NCI-H2196 (cell line): ENCODE measurements around the gene LUC7L3.
"Not testable (repeated sequence)": the region's sequence is repeated elsewhere in the genome, so short reads cannot be mapped to it uniquely, and the experiment has no call there.

ENCODE experiments used
- DNase-seq: peaks from one replicate; lab custom pipeline; 2025; ENCODE audit not compliant: unreplicated experiment; lab: John Stamatoyannopoulos, UW

The LUC7L3 gene, protein sequence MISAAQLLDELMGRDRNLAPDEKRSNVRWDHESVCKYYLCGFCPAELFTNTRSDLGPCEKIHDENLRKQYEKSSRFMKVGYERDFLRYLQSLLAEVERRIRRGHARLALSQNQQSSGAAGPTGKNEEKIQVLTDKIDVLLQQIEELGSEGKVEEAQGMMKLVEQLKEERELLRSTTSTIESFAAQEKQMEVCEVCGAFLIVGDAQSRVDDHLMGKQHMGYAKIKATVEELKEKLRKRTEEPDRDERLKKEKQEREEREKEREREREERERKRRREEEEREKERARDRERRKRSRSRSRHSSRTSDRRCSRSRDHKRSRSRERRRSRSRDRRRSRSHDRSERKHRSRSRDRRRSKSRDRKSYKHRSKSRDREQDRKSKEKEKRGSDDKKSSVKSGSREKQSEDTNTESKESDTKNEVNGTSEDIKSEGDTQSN

GRCh38 chr17:50719144-50719923 lies at the start of gene LUC7L3:
TSS of gene LUC7L3 (plus strand) at chr17:50719603. CDS start at chr17:50719733, 130 bp downstream.
- peak; percentile 97 for DNase-seq

- DNase-seq, result no peak
These were observed 47.3 kb upstream of the LUC7L3 start for GRCh38 chr17:50672071-50672470.

DNA sequence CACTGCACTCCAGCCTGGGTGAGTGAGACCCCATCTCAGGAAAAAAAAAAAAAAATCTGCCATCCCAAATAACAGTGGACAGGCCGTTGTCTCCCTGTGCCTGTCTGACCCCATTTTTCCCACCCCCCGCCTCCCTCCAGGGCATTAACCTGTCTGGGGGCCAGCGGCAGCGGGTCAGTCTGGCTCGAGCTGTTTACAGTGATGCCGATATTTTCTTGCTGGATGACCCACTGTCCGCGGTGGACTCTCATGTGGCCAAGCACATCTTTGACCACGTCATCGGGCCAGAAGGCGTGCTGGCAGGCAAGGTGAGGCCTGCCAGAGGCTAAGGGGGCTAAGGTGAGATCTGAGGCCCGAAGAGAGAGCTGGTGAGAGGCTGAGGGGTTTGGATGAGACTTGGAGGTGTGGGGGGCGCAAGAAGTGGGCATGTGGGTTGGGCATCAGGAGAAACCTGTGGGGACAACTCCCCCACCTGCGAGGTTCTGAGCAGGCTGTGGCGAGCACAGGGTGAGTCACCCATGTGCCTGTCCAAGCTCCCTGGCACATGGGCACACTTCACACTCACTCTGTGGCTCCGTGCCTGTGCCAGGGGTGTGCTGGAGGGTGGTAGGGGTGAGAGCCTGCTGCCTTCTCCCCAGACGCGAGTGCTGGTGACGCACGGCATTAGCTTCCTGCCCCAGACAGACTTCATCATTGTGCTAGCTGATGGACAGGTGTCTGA lies 46.4 kb upstream of the LUC7L3 start:
- DNase-seq, result no peak

DNA sequence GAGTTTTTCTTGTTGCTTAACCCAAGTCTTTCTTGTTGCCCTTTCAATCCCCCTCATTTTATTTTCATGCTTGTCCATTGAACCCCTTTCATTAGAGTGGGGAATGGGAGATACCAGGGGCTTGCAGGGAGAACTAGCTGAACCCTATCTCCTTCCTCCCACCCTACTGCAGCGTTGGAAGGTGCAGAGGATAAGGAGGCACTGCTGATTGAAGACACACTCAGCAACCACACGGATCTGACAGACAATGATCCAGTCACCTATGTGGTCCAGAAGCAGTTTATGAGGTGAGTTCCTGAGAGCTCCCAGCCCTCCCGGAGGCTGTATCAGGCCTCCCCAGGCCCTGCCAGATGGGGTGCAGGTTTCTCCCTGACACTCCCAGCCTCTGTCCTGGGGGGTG lies 44.2 kb upstream of the LUC7L3 start:
- no peak for DNase-seq

GRCh38 chr17:50675627-50676026 lies 43.8 kb upstream of the LUC7L3 start:
- no peak for DNase-seq

DNA sequence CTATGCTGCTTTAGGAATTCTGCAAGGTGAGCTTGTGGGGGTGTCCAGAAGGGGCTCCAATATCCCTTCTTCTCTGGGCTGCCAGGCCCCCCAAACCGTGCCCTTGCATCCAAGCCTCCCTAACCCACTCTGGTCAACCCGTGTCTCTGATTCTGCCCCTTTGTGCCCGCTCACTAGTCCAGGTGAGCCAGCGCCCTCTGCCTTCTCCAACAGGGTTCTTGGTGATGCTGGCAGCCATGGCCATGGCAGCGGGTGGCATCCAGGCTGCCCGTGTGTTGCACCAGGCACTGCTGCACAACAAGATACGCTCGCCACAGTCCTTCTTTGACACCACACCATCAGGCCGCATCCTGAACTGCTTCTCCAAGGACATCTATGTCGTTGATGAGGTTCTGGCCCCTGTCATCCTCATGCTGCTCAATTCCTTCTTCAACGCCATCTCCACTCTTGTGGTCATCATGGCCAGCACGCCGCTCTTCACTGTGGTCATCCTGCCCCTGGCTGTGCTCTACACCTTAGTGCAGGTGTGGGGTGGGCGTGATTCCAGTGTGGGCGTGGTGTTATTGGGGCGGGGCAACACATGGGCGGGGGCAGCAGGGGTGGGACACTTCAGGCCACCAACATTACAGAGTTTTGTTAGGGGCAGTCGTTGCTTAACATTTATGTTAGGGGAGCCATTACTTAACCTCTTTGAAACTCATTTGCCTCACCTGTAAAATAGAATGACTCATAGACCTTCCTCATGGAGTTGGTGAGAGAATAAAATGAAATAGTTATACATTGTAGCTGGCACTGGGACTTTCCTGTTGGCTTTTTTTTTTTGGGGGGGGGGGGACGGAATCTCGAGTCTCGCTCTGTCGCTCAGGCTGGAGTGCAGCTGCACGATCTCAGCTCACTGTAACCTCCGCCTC lies 43.1 kb upstream of the LUC7L3 start:
- DNase-seq, result no peak

DNA sequence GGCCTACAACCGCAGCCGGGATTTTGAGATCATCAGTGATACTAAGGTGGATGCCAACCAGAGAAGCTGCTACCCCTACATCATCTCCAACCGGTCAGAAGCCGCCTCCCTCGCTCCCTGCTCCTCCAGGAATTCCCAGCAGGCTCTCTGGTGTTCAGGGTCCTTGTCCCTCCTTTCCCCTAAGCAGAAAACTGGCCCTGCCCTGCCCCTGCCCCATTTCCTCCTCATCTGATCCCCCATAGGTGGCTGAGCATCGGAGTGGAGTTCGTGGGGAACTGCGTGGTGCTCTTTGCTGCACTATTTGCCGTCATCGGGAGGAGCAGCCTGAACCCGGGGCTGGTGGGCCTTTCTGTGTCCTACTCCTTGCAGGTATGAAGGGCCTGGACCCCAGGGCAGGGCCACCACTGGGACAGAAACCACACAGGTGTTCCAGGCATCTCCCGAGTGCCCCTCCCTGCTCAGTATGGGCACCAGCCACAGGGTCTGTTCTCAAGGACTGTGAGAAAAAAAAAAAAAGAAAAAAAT lies 41.5 kb upstream of the LUC7L3 start:
- DNase-seq, result no peak

GRCh38 chr17:50679008-50679544 lies 40.3 kb upstream of the LUC7L3 start:
- DNase-seq, result no peak

DNA sequence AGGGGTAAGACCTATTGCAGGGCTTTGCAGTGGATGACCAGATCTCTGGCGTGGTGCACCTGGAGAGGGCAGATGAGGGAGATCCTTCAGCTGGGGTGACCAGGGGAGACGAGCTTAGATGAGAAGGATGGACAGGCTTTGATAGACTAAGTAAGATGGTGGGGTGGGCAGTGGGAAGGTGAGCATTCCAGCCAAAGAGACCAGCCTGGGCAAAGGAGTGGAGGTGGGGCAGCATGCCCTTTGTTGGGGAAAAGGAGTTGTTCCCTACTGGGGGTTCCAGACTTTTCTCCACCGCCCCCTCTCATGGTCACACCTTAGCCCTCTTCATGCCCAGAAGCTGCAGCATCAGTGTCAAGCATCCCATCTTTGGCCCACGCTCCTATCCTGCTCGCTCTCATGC lies 39.3 kb upstream of the LUC7L3 start:
- no peak for DNase-seq

DNA sequence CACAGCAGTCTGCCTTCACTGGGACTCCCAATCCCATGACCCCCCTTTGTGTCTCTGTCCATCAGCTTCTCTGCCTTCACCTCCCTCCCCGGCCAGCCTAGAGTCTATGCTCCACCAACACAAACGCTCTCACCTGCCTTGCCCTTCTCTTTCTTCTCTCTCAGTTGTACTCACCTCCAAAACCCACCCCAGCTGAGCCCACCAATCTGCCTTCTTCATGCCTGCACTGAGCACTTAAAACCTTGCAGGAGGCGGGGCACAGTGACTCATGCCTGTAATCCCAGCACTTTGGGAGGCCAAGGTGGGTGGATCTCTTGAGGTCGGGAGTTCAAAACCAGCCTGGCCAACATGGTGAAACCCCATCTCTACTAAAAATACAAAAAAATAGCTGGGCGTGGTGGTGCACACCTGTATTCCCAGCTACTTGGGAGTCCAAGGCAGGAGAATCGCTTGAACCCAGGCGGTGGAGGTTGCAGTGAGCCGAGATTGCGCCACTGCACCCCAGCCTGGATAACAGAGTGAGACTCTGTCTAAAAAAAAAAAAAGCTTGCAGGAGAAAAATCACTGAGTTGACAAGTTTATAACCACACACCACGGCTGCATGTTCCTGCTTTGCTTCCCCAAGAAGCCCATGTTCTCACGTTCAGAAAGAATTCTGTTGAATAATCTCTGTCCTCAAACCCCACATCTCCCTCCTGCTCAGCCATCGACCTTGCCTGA lies 38.7 kb upstream of the LUC7L3 start:
- not testable (repeated sequence) for DNase-seq

DNA sequence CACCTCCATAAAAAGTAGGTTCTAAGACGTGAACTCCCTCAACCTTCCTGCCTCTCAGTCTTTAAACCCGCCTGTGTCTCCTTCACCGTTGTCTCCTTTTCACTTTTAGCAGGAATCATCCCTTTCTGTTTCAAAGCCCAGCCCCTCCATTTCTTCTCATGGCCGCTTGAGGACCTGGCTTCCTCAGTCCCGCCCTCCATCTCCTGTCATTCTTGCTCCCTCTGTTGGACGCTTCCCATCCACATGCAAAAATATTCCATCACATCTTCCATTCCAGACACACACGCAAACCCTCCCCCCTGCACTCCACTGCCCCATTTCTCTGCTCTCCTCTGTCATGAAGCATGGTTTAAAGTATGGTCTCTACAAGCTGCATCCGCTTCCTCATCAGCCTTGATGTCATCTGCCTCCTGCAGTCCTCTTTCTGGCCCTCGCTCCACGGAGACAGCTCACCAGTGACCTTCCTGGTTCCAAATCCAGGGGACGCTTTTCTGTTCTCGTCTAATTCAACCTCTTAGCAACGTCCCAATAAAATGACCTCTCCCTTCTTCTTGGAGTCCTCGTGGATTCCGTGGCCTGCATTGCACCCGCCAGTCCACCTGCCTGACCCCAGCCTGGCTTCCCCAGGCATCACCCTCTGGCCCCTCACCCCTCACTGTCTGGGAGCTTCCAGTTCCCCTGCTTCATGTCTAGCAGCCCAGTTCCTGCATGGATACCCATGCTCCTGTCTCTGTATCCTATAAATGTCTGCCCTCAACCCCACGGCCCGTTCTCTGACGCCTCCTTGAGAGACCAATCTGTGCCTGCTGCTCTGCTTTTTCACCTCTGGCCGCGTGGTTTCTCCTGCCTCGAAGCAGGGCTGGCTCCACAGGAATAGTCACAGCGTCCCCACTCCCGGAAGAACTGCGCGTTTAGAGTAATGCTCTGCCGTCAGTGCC lies 37.9 kb upstream of the LUC7L3 start:
- peak; percentile 14 for DNase-seq

DNA sequence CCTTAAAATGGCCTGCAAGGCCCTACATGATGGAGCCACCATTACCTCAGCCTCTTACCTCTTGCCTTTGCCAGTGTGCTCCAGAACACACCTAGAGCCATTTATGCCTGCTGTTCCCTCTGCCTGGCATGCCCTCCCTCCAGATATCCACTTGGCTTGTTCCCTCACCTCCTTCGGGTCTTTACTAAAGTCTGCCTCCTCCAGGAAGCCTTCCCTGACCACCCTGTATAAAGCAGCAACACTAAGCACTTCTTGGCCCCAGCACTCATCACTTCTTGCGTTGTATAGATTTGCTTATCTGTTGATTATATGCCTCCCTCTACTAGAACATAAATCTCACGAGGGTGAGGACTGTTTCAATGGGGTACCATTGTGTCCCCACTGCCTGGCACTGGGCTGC lies 37.0 kb upstream of the LUC7L3 start:
- no peak for DNase-seq

DNA sequence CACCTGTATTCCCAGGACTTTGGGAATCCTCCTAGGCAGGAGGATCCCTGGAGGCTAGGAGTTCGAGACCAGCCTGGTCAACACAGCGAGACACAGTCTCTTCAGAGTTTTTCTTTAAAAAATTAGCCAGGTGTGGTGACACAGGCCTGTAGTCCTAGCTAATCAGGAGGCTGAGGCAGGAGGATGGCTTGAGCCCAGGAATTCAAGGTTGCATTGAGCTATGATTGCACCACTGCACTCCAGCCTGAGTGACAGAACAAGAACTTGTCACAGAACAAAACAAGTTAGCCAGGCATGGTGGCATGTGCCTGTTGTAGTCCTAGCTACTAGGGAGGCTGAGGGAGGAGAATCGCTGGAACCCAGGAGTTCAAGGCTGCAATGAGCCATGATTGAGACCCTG lies 36.5 kb upstream of the LUC7L3 start:
- no peak for DNase-seq

GRCh38 chr17:50683434-50684287 lies 35.7 kb upstream of the LUC7L3 start:
- no peak for DNase-seq

GRCh38 chr17:50684288-50684611 lies 35.2 kb upstream of the LUC7L3 start:
- DNase-seq, result no peak

DNA sequence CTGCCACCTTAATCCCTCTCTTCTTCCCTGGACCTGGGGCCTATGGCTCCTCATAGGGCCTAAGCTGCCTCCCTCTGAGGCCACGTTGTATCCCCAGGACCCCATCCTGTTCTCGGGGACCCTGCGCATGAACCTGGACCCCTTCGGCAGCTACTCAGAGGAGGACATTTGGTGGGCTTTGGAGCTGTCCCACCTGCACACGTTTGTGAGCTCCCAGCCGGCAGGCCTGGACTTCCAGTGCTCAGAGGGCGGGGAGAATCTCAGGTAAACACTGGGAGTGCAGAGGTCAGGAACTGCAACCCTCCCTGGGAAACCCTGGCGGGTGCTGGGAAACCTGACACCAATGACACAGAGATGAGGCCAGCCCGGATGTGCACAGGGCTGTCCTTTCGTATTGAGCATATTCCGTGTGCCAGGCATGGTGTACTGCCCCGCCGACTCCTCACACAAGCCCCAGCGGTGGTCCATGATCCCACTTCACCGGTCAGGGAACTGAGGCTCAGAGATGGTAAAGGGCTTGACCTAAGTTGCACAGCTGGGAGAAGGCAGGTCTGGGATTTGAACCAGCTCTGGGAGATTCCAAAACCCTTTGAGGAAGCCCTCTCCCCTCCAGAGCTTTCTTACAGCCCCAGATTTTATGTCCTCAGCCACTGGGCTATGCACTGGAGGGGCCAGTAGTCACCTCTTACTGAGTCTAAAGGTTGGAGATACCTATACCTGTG lies 34.6 kb upstream of the LUC7L3 start:
- DNase-seq, result peak; percentile 56

DNA sequence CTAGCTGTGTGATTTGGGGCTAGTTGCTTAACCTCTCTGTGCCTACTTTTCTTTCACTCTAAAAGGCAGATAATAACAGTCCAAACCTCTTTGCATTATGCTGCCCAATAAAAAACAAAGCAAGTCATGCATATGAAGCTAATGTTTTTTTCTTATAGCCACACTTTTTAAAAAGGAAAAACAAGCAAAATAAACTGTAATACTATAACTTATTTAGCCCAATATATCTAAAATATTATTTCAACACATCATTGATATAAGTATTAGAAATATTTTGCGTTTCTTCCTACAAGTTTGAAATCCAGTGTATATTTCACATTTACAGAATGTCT lies 34.1 kb upstream of the LUC7L3 start:
- no peak for DNase-seq
